NCI-H526 treated with DMSO at 0.1 percent for 48 hours (cell line): ENCODE results near the gene VRK2.
A peak's percentile ranks its signal among the peaks of the same experiment; 100 is the strongest.
"Not testable (repeated sequence)": the region's sequence is repeated elsewhere in the genome, so short reads cannot be mapped to it uniquely, and the experiment has no call there.

ENCODE experiments used
- DNase-seq: peaks from one replicate; lab custom pipeline; 2025; lab: John Stamatoyannopoulos, UW

Gene VRK2

DNA sequence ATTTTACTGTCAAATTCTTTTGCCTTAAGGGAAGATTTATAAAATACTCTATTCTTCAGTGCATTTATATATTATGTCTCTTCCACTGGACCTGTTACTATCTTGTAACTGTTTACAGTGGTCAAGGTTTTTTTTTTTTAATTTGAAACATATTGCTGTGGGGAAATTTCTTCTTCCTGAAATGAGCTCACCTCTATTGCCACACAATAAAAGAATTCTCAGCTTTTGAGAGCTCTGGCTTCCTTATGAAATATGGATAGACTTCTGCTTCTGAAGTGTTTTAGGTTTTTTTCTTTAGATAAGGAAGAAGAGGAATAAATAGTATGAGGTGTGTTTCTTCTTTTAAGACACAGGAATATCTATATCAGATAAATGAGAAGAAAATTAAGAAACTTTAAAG, 7.7 kb downstream of the VRK2 start:
- no peak for DNase-seq

DNA sequence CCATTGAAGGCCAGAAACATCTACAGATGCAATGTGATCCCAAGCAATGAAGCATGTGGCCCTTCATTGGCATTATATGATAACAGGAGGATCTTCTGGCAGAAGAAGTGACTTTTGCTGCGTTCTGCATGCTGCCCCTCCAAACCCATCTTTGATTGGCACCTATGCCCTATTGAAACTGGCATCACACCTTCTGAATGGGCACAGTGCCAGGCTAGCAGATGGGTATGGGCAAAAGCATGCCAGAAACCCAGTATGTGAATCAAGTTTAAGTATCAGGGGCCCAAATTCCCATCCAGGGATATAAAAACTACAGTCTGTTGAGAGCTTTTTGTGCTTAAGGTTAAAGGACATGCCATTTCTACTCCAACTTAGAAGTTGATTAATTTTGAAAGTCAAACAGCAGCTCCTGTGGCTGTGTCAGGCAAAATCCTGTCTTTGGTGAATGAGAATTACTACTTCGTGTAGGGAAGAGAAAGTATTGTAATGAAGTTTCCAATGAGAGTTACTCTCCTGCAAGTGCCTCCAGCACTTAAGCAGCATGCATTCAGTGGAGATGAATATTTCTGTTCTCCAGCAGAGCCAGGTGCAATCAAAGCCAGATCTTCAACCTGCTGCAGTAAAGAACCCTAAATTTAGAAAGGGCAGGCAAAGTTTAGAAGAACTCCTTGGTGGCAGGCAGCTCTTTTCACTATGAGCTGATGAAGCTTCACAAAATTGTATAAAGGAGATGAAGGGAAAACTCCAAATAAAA, 8.6 kb downstream of the VRK2 start:
- no peak for DNase-seq

DNA sequence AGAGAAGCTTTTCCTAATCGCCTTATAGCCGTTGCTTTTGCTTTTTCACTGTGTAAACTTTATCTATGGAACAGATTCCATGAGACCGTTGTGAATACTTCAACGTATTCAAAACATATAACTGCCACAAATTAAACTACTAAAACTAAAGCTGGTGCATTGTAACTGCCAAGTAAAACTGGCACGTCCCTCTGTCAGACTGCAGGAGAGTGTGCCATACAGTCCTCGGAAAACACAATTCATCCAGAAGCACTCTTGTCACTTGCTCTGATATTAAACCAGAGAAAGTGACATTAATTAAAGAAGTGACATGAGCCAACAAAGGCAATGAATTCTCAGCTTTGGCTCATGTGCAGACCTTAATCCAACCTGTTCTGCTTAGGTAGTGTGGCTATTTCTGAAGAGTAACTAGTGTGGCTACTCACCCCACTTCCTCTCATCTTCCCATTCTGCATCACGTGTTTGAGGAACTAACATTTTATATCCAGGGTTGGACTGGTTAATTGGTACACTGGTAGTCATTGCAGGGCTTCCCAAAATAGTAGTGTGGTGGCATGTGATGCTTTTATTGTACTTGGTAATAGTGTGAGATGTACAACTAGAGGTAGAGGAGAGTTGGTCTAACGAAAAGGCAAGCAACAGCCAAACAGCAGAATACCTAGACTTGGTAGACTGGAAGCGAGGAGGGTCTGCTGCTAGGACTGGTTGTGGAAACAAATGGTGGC, 9.7 kb downstream of the VRK2 start:
- peak; percentile 44 for DNase-seq

DNA sequence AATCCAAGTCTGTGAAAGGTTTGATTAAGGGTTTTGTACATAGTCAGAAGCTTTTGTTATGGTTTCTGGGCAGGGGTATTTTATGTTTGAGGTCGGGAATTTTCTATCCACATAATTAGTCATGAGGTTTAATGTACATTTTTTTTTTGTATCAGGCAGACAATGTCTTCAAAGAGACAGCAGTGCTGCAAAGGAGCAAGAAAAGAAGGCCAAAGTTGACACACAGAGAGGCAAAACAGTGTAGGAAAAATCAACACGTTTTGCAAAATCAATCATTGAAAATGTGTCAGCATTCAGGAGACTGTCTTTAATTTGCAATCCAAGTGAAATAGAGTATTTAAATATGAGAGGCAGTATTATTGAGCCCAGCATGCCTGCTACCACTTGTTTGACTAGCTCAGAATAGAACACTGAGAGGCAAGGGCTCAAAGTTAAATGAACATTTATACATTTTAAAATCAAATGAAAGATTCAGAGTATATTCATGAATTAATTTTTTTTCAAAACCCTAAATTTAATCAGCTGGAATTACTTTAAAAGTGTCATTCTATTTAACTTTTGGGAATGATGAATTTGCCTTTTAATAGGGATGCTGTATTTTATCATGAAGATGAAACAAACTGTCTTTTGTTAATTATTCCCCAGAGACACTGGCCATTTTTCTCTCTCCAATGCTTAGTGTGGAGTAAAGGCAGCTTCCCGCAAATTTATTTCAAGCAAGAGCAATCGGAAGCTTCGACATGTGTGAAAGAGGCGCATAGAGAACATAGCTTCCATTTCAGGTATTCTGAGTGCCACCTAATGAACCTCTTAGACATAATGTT, 11.3 kb downstream of the VRK2 start:
- DNase-seq: peak; percentile 19

DNA sequence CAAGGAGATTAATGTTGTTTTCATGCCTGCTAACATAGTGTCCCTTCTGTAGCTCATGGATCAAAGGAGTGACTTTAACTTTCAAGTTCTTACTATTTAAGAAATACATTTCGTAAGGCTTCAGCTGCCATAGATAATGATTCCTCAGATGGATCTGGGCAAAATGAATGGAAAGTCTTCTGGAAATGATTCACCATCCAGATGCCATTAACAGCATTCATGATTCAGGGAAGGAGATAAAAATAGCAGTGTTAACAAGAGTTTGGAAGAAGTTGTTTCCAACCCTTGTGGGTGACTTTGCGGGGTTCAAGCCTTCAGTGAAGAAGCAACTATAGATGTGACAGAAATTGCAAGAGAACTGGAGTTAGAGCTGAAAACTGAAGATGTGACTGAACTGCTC, 17.0 kb downstream of the VRK2 start:
- DNase-seq: no peak

DNA sequence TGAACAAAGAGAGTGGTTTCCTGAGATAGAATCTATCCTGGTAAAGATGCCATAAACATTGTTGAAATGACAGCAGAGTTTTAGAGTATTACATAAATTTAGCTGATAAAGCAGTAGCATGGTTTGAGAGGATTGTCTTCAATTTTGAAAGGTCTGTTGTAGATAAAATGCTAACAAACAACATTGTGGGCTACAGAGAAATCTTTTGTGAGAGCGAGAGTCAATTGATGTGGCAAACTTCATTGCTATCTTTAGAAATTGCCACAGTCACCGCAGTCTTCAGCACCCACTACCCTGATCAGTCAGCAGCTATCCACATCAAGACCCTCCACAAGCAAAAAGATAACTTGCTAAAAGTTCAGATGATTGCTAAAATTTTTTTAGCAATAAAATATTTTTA, 17.5 kb downstream of the VRK2 start:
- no peak for DNase-seq

DNA sequence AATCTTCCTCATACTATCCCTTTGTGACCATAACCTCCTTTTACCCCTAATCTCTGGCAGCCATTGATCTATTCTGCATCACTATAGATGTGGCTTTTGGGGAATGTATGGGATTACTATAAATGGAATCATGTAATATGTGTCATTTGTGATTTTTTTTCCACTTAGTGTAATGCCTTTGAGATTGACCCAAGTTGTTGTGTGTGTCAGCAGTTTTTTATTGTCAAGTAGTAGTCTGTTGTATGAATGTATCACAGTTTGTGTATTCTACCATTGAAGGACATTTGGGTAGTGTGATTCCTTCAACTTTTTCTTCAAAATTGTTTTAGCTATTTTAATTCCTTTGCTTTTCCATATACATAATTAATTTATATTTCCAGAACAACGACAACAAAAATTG, 18.6 kb downstream of the VRK2 start:
- DNase-seq: no peak

DNA sequence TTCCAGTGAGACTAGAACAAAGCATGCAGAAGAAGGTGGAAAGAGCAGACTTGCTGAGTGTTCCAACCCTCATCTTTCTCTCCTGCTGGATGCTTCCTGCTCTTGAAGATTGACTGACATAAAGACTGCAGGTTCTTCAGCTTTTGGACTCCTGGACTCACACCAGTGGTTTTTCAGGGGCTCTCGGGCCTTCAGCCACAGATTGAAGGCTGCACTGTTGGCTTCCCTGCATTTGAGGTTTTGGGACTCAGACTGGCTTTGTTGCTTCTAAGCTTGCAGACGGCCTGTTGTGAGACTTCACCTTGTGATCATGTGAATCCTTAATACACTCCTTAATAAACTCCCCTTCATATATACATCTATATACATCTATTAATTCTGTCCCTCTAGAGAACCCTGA, 20.4 kb downstream of the VRK2 start:
- no peak for DNase-seq

DNA sequence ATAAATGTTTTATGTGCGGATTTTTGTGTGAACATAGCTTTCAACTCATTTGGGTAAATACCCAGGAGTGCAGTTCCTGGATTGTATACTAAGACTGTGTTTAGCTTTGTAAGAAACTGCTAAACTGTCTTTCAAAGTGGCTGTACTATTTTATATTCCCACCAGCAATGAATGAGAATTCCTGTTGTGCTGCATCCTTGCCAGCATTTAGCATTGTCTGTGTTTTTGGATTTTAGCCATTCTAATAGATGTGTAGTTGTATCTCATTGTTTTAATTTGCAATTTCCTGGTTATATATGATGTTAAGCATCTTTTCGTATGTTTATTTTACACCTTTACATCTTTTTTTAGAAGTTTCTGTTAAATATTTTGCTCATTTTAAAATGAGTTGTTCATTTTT, 24.2 kb downstream of the VRK2 start:
- DNase-seq: no peak

DNA sequence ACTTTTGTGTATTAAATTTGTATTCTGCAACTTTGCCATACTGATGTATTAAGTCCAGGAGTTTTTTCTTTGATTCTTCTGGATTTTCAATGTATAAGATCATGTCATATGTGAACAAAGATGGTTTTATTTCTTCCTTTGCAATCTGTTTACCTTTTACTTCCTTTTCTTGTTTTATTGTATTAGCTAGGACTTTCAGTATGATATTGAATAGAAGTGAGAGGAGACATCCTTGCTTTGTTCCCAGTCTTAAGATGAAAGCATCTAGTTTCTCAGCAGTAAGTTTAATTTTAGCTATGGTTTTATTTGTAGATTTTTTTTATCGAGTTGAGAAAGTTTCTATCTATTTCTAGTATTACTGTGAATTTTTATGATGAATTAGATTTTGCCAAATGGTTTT, 25.5 kb downstream of the VRK2 start:
- no peak for DNase-seq

DNA sequence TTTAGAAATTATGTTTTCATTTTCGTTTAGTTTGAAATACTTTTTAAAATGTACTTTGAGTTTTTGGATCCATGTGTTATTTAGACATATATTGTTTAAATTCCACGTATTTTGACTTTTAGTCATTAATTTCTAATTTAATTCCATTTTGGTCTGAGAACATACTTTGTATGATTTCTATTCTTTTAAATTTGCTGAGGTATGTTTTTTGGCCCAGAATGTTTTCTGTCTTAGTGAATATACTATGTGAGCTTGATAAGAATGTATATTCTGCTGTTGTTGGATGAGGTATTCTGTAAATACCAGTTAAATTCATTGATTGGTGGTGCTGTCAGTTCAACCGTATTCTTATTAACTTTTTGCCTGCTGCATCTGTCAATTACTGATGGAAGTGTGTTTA, 26.4 kb downstream of the VRK2 start:
- no peak for DNase-seq

DNA sequence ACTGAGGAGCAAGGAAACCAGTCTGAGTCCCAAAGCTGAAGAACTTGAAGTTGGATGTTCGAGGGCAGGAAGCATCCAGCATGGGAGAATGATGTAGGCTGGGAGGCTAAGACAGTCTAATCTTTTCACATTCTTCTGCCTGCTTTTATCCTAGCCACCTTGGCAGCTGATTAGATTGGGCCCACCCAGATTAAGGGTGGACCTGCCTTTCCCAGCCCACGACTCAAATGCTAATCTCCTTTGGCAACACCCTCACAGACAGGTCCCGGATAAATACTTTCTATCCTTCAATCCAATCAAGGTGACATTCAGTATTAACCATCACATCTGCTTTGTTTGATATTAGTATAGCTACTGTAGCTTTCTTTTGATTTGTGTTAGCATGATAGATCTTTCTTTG, 27.1 kb downstream of the VRK2 start:
- DNase-seq: no peak

DNA sequence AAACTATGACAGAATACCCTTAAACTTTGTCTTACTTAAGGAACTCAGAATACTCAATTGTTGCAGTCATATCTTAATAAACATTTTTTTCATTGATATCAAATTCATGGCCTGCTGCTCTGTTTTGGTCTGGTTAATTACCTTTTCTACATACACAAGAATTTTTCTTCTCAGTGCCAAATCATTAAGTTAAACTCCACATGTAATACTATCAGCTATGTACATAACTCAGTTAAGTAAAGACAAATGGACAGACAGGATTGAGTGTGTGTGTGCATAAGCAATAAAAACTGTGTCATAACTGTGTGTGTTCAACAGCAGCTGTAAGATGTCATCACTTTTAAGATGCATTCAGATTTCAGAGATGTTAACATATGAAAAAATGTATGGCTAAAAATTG, 34.4 kb downstream of the VRK2 start:
- no peak for DNase-seq

DNA sequence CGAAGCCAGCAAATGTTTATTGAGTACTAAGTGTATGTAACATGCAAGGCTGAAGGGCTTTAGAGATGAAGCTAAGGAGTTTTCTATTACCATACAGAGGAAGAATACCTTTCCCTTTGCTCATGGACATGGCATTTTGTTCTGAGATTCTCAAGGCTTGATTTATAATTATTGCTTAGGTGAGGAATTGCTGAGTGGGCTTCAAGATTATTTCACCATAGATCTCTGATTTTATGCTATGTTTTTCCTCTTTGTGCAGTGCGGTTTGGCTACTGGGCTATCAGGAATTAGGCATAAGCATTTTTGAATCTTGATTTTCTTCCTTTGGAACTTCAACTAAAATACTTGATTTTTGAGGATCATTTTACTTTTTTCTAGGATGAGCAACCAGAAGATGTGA, 42.5 kb downstream of the VRK2 start:
- no peak for DNase-seq

DNA sequence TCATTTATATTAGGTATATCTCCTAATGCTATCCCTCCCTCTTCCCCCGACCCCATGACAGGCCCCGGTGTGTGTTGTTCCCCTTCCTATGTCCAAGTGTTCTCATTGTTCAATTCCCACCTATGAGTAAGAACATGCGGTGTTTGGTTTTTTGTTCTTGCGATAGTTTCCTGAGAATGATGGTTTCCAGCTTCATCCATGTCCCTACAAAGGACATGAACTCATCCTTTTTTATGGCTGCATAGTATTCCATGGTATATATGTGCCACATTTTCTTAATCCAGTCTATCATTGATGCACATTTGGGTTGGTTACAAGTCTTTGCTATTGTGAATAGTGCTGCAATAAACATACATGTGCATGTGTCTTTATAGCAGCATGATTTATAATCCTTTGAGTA, 46.2 kb downstream of the VRK2 start:
- not testable (repeated sequence) for DNase-seq

DNA sequence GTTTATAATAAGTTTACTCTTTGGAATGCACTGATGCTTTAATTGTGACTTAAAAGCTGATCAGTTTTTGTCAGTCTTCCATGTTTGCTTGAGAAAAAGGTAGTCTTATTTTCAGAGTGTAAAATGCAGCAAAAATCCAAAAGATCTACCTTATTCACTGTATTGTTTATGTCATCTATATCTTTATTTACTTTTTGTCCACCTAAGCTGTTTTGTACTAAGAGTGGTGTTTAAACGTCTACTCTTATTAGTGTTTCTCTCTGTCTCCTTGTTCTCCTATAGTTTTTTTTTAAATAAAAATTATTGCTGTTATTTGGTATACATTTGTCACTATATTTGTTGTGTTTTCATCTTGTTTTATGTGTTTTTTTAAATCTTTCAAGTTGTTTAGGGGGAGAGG, 50.4 kb downstream of the VRK2 start:
- no peak for DNase-seq

DNA sequence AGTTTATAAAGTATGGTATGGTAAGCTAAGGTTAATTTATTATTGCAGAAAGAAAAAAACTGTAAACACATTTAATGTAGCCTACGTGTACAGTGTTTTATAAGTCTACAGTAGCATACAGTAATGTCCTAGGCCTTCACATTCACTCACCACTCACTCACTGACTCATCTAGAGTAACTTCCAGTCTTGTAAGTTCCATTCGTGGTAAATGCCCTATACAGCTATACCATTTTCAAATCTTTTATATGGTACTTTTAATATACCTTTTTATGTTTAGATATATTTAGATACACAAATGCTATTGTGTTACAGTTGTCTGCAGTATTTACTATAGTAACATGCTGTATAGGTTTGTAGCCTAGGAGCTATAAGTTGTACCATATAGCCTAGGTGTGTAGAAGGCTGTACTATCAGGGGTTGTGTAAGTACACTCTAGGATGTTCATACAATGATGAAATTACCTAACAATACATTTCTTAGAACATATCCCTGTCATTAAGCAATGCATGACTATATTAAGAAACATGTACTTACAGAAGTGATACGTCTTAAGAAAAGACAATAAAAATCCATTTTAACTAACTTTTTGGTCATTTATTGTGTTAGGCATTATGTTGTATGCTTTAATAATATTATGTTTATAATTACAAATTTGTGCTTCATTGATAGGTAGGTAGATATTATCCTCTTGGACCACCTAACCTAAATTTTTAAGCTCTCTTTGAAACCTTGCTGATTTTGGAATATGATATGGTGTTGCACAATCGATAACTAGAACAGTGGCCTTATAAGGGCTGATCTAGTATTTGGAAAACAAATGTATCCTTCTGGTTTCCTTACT, 51.9 kb downstream of the VRK2 start:
- DNase-seq: no peak

DNA sequence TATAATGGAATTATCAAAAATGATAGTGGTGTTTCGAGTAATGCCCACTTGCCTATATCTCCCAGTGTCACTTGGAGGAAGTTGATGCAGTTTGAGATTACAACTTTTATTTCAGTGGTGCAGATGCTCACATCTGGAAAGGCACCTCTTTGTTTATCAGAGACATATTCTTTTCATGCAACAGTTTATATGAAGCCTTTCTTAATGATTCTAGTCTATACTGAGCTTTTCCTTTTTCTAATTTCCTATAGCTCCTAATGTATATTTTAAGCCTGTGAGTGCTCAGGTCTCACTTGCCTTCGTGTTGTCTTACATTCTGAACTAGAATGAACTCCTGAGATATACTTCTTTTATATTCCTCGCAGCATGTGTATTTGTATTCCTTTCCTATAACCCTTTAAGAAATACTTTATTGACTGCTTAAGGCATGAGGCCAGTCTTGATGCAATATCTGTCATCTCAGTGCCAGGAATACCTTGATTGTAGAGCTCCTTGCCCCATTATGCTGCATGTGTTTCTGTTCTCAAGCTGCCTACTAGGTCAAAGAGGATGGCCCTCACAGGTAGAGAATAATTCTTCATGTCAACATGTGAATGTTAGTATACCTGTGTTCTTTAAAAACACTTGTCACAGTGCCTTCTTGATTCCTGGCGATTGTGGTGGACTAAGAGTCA, 52.6 kb downstream of the VRK2 start:
- no peak for DNase-seq

DNA sequence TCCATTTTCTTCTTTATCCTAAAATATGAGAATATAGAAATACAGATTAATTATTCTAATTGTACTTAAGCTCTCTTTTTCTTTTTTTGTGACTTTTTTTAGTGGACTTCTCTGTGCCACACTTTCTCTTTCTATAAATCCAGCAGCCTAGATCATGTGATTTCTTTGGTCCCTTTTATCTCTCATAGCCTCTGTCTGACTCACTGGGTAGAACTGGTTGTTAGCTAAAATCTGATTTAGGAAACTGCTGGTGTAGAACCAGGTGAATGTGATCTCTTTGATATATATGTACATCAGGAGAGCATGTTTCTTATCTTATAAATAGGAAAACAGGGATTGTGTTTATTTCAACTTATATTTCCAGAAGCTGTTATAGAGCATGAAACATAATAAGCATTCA, 54.9 kb downstream of the VRK2 start:
- DNase-seq: no peak

DNA sequence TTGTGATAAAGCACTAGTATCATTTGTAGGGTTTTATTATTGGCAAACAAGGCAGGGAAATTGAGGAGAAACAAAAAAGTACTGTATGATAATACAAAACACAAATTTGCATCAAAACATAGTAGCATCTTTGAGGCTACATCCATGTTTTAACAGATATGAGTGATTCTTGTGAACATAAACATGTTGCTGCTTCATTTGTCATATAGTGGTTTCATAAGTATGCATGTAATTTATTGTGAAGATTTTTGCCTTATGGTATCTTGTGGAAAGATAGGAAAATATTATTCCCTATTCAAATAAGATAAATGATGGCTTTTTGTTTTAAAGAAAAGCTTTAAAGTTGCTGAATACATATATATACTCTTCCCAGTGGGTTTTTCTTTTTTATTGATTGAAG, 60.3 kb downstream of the VRK2 start:
- no peak for DNase-seq
